Measurements from ENCODE around the gene PRPH. TPM values are rescaled to one million over a fixed set of nuclear protein-coding genes. Genes with fewer than 3 reads are reported as not detected.

The PRPH gene
- total RNA-seq, 1 donor from 2014 or later: 7.3 TPM

DNA sequence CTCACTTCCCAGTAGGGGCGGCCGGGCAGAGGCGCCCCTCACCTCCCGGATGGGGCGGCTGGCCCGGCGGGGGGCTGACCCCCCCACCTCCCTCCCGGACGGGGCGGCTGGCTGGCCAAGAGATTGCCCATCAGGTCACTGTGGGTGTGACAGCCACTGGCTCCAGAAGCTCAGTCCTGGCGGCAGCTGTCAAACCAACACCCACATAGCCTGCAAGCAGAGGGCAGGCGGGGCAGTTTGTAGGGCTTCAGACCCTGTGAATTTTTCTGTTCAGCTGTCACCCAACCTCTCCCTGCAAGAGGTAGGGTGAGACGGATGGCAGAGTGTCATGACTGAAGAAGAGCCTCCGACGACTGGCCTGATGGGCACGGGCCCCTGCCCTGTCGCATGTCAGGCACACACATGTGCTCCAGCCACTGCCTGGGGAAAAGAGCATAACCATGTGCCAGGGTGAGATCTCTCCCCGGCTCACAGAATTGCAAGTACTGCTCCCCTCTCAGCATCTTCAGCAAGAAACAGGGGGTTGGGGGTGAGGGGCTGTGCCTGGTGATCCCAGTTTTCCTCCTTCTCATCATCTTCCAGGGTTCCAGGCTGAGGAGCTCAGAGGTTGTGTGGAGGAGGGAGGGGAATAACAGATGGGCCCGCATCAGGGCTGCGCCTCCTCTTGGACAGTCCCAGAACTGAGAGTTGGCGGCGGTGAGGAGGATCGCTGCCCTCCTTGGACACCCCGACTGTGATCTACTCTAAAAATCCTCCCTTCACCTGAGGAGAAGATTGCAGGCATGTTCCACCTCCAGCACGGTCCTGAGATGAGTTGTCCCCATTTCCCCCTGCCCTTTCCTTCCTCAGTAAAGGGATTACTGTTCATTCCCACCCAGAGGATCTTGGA, 11.2 kb upstream of the PRPH start:
- peaks cover 13% of the 10 kb centered on the region for H3K4me1 Mint-ChIP-seq (ENCODE audit: unreplicated experiment)
- no peaks in the 10 kb centered on the region for H3K36me3 Mint-ChIP-seq
- H3K27ac Mint-ChIP-seq: no peak overlapping the region
- no peak overlapping the region for H3K4me3 Mint-ChIP-seq
- H3K27me3 Mint-ChIP-seq: peaks cover 25% of the 10 kb centered on the region
- no peak for DNase-seq (ENCODE audit: extremely low spot score, unreplicated experiment)
- no peaks in the 10 kb centered on the region for H3K9me3 Mint-ChIP-seq
- TF ChIP-seq, protein P1, sequence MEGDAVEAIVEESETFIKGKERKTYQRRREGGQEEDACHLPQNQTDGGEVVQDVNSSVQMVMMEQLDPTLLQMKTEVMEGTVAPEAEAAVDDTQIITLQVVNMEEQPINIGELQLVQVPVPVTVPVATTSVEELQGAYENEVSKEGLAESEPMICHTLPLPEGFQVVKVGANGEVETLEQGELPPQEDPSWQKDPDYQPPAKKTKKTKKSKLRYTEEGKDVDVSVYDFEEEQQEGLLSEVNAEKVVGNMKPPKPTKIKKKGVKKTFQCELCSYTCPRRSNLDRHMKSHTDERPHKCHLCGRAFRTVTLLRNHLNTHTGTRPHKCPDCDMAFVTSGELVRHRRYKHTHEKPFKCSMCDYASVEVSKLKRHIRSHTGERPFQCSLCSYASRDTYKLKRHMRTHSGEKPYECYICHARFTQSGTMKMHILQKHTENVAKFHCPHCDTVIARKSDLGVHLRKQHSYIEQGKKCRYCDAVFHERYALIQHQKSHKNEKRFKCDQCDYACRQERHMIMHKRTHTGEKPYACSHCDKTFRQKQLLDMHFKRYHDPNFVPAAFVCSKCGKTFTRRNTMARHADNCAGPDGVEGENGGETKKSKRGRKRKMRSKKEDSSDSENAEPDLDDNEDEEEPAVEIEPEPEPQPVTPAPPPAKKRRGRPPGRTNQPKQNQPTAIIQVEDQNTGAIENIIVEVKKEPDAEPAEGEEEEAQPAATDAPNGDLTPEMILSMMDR (conservative IDR thresholded peaks at IDR 0.05): no peak

DNA sequence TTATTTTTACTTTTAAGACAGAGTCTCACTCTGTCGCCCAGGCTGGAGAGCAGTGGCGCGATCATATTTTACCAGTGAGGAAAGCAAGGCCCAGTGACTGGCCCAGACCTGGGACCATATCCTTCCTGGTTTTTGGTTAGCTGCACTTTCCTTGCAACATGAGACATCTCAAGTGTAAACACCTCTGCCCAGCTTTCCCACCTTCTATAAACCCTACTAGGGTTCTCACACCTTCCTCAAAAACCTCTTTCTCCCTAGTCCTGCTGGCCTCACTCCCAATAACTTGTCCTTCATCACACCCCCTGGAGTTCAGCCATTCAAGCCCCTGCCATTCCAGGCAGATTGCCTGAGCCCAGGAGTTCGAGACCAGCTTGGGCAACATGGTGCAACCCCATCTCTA, 10.3 kb upstream of the PRPH start:
- Mint-ChIP-seq H3K4me1 (ENCODE audit: unreplicated experiment) (peaks cover 9% of the 10 kb centered on the region), H3K27ac (no peak overlapping the region), H3K4me3 (no peak overlapping the region), H3K27me3 (peaks cover 28% of the 10 kb centered on the region), H3K36me3 (no peaks in the 10 kb centered on the region), H3K9me3 (no peaks in the 10 kb centered on the region)
- DNase-seq (ENCODE audit: extremely low spot score, unreplicated experiment): no peak
- TF ChIP-seq, protein P1 (conservative IDR thresholded peaks at IDR 0.05): no peak

DNA sequence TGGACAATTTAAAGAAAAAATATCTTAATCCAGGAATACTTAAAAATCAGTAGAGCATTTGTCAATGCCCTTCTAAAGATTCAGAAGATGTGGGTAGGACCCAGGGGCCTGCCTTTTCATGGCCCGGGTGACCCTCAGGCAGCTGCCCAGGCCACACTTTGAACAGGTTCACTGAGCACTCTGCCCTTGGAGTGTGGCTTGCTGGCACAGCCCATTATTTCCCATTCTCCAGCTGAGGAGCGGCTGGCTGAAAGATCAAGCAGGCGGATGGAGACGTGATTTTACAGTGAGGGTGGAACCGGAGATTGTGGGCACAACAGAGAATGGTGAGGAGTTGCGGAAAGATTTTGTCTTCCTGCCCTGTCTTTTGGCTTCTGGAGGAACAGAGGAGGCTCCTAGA, 7.1 kb upstream of the PRPH start:
- Mint-ChIP-seq H3K4me3 (no peak overlapping the region), H3K27me3 (peaks cover 47% of the 10 kb centered on the region)
- no peak for DNase-seq (ENCODE audit: extremely low spot score, unreplicated experiment)

DNA sequence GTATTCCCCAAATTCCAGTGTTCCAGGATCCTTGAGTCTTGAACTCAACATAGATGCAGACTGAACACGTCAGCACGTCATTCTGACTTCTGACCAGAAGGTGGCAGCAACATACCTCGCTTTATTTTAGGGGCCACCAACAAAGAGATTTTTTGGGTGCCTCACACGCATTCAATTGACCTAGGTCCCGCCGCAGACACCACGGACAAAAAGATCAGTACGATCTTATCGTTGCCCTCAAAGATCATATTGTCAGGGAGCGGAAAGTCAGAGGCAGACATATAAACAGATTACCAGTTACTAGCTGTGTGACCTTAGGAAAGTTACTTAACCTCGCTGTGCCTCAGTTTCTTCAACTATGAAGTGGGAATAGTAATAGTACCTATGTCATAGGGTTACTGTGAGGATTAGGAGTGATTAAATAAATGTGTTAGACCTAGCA, 6.5 kb upstream of the PRPH start:
- Mint-ChIP-seq H3K27ac (no peak overlapping the region), H3K27me3 (peaks cover 52% of the 10 kb centered on the region), H3K4me3 (no peak overlapping the region), H3K36me3 (no peaks in the 10 kb centered on the region), H3K9me3 (no peaks in the 10 kb centered on the region), H3K4me1 (ENCODE audit: unreplicated experiment) (peaks cover 5% of the 10 kb centered on the region)
- TF ChIP-seq, protein P1 (conservative IDR thresholded peaks at IDR 0.05): peak; percentile 96
- DNase-seq (ENCODE audit: extremely low spot score, unreplicated experiment): no peak

More for the DNA sequence above, 7.1 kb upstream of the PRPH start:
- Mint-ChIP-seq H3K9me3 (no peaks in the 10 kb centered on the region), H3K4me1 (ENCODE audit: unreplicated experiment) (peaks cover 5% of the 10 kb centered on the region), H3K36me3 (no peaks in the 10 kb centered on the region), H3K27ac (no peak overlapping the region)
- TF ChIP-seq, protein P1 (conservative IDR thresholded peaks at IDR 0.05): no peak

DNA sequence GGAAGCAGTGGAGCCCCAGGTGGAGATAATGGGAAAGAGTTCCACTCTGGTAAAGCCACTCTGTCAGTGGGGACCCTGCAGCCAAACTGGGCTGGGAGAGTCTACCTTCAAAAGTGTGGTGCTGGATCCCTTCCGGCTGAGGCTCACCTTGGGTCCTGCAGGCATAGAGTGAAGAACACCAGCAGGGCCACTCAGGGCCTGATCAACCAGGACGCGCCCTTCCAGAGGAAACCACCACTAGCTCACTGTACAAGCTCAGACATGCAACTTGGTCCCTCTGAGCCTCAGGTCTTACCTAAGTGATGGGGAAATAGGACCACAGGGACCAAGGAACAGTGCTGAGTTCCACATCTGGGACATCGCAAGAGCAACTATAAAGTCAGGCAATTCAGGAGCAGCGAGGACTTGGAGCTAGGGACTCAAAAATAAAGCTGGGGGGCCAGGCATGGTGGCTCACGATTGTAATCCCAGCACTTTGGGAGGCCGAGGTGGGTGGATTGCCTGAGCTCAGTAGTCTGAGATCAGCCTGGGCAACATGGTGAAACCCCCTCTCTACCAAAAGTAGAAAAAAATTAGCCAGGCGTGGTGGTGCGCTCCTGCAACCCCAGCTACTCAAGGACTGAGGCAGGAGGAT, 5.9 kb upstream of the PRPH start:
- H3K27me3 Mint-ChIP-seq: peaks cover 58% of the 10 kb centered on the region
- H3K36me3 Mint-ChIP-seq: no peaks in the 10 kb centered on the region
- no peaks in the 10 kb centered on the region for H3K9me3 Mint-ChIP-seq
- DNase-seq (ENCODE audit: extremely low spot score, unreplicated experiment): no peak
- no peak overlapping the region for H3K4me3 Mint-ChIP-seq
- H3K27ac Mint-ChIP-seq: no peak overlapping the region
- peaks cover 5% of the 10 kb centered on the region for H3K4me1 Mint-ChIP-seq (ENCODE audit: unreplicated experiment)
- TF ChIP-seq, protein P1 (conservative IDR thresholded peaks at IDR 0.05): no peak
